ENCODE data around the gene GPD2. TPM values are rescaled to one million over a fixed set of nuclear protein-coding genes. Genes with fewer than 3 reads are reported as not detected.

Gene GPD2
- total RNA-seq, 1 donor from 2014 or later: 41.9 TPM

GRCh38 chr2:156580501-156580900, 144.3 kb downstream of the GPD2 start:
- DNase-seq (no peak), ATAC-seq (no peak)
- peaks cover 43% of the 10 kb centered on the region for H3K36me3 ChIP-seq
- H3K4me1 ChIP-seq: no peaks in the 10 kb centered on the region
- H3K4me3 ChIP-seq: no peak overlapping the region
- intact Hi-C loops (cut with DNase I): no loop called here
- no peaks in the 10 kb centered on the region for H3K9me3 ChIP-seq
- no peak for TF ChIP-seq CTCF (IDR thresholded peaks at IDR 0.05)
- H3K27ac ChIP-seq: no peak overlapping the region
- H3K27me3 ChIP-seq: no peaks in the 10 kb centered on the region

GRCh38 chr2:156581280-156581679, 145.1 kb downstream of the GPD2 start:
- no peak for DNase-seq
- intact Hi-C loops (cut with DNase I): no loop called here
- ATAC-seq: no peak
- Histone ChIP-seq H3K36me3 (peaks cover 43% of the 10 kb centered on the region), H3K4me1 (no peaks in the 10 kb centered on the region), H3K4me3 (no peak overlapping the region), H3K27ac (no peak overlapping the region), H3K9me3 (no peaks in the 10 kb centered on the region), H3K27me3 (no peaks in the 10 kb centered on the region)
- no peak for TF ChIP-seq CTCF (IDR thresholded peaks at IDR 0.05)

- Histone ChIP-seq H3K9me3 (no peaks in the 10 kb centered on the region), H3K27me3 (no peaks in the 10 kb centered on the region), H3K27ac (no peak overlapping the region), H3K4me3 (no peak overlapping the region), H3K36me3 (peaks cover 20% of the 10 kb centered on the region), H3K4me1 (peaks cover 3% of the 10 kb centered on the region)
- intact Hi-C loops (cut with DNase I): no loop called here
- ATAC-seq: no peak
- DNase-seq: no peak
- TF ChIP-seq CTCF (IDR thresholded peaks at IDR 0.05): no peak
Observed at GRCh38 chr2:156585457-156585856, 149.3 kb downstream of the GPD2 start.

- Histone ChIP-seq H3K4me1 (peaks cover 3% of the 10 kb centered on the region), H3K9me3 (no peaks in the 10 kb centered on the region), H3K27ac (no peak overlapping the region), H3K27me3 (no peaks in the 10 kb centered on the region), H3K4me3 (no peak overlapping the region), H3K36me3 (peaks cover 20% of the 10 kb centered on the region)
- no peak for TF ChIP-seq CTCF (IDR thresholded peaks at IDR 0.05)
- ATAC-seq (no peak), DNase-seq (no peak)
- intact Hi-C loops (cut with DNase I): no loop called here
Observed at GRCh38 chr2:156586621-156587020, 150.4 kb downstream of the GPD2 start.

- ATAC-seq: peak; percentile 67
- H3K27me3 ChIP-seq: no peaks in the 10 kb centered on the region
- H3K27ac ChIP-seq: no peak overlapping the region
- no peak overlapping the region for H3K4me3 ChIP-seq
- intact Hi-C loops (cut with DNase I): no loop called here
- no peaks in the 10 kb centered on the region for H3K9me3 ChIP-seq
- TF ChIP-seq CTCF (IDR thresholded peaks at IDR 0.05): peak; percentile 58
- no peak for DNase-seq
- peaks cover 3% of the 10 kb centered on the region for H3K4me1 ChIP-seq
- H3K36me3 ChIP-seq: peaks cover under 1% of the 10 kb centered on the region
Observed at GRCh38 chr2:156589381-156590079, 153.4 kb downstream of the GPD2 start.

All from upper lobe of right lung (tissue), 1 donor.